B cell (primary cell): ENCODE measurements around the gene SEMA6A.

Experiments
- EZH2 ChIP-seq: IDR thresholded peaks from 2 replicates; pipeline ENCODE4 v1.6.1; 2012; ENCODE audit warnings: borderline replicate concordance, low read depth, mild to moderate bottlenecking, moderate library complexity, low read length; ENCODE audit not compliant: insufficient read depth, poor library complexity, severe bottlenecking
- TF ChIP-seq, protein P1 (sequence below): fragments of 200-600 bp; IDR thresholded peaks from one replicate; pipeline ENCODE4 v1.8.0; 2022; ENCODE audit warnings: antibody characterized with exemption, mild to moderate bottlenecking

DNA sequence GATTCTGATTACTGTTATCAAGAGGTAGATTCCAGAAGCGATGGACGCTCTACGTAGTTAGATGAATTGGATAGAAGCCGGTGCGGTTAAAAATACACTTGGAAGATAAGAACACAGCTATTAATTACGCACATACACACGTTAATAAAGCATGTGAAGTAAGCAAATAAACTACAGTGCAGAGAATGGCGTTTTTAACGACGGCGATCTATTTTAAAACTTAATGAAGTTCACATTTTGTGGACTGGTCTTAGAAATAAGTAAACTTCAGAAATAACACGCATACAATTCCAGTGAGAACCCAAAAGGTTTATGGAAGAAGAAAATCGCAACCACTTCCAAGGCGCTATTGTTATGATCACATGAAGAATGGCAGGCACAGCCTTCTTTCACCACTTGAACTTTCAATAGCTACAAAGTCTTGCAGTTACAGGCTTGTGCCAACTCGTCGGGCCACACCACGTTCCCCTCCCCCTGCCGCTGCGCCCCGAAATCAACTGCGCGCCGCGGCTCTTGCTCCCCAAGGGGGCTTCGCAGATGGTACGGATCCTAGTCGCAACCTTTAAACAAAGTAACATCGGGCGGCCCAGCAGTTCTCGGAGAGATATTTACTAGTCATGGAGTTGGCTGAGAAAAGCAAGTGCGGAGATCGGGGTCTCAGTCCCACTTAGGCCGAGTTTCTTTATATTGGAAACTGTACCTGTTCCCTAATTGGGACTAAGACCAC lies 866 bp upstream of the SEMA6A start:
- TF ChIP-seq, protein P1, sequence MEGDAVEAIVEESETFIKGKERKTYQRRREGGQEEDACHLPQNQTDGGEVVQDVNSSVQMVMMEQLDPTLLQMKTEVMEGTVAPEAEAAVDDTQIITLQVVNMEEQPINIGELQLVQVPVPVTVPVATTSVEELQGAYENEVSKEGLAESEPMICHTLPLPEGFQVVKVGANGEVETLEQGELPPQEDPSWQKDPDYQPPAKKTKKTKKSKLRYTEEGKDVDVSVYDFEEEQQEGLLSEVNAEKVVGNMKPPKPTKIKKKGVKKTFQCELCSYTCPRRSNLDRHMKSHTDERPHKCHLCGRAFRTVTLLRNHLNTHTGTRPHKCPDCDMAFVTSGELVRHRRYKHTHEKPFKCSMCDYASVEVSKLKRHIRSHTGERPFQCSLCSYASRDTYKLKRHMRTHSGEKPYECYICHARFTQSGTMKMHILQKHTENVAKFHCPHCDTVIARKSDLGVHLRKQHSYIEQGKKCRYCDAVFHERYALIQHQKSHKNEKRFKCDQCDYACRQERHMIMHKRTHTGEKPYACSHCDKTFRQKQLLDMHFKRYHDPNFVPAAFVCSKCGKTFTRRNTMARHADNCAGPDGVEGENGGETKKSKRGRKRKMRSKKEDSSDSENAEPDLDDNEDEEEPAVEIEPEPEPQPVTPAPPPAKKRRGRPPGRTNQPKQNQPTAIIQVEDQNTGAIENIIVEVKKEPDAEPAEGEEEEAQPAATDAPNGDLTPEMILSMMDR: no peak
- no peak for TF ChIP-seq EZH2
